Calu3 (cell line): ENCODE data around the gene EEPD1. TPM values are rescaled to one million over a fixed set of nuclear protein-coding genes. Genes with fewer than 3 reads are reported as not detected.

Source experiments
- BruUV-seq: library from RNA; stranded (reverse); fragments of 400-500 nt; replicated peaks from 2 replicates; lab custom pipeline; 2021; lab: Mats Ljungman, UMichigan
- CTCF ChIA-PET: fragments of 300-600 bp; sonication (Branson Sonifier 250); formaldehyde crosslinking; loops from one replicate; lab custom pipeline; 2022; ENCODE audit warnings: antibody characterized with exemption; lab: Charles Lee
- DNase-seq: peaks from one replicate; pipeline ENCODE4 v3.0.0; 2022
- H3K27ac Mint-ChIP-seq: one replicate; pipeline ENCODE4 v1.8.0; 2022; ENCODE audit warnings: mixed read lengths; ENCODE audit not compliant: unreplicated experiment
- H3K27me3 Mint-ChIP-seq: one replicate; pipeline ENCODE4 v1.8.0; 2022; ENCODE audit warnings: mixed read lengths; ENCODE audit not compliant: unreplicated experiment
- H3K36me3 Mint-ChIP-seq: one replicate; pipeline ENCODE4 v1.8.0; 2022; ENCODE audit warnings: mild to moderate bottlenecking, moderate library complexity, mixed read lengths; ENCODE audit not compliant: insufficient read depth, unreplicated experiment
- H3K4me1 Mint-ChIP-seq: one replicate; pipeline ENCODE4 v1.8.0; 2022; ENCODE audit warnings: mild to moderate bottlenecking, low read depth, mixed read lengths; ENCODE audit not compliant: unreplicated experiment
- H3K4me3 Mint-ChIP-seq: one replicate; pipeline ENCODE4 v1.8.0; 2022; ENCODE audit warnings: mild to moderate bottlenecking, low read depth, moderate library complexity, mixed read lengths; ENCODE audit not compliant: unreplicated experiment
- H3K9me3 Mint-ChIP-seq: one replicate; pipeline ENCODE4 v1.8.0; 2022; ENCODE audit warnings: low read depth, mixed read lengths; ENCODE audit not compliant: unreplicated experiment
- intact Hi-C: fragments of 100-400 bp; cut with micrococcal nuclease; formaldehyde crosslinking; loops from one replicate; pipeline ENCODE4 v1.10.0; 2022; ENCODE audit not compliant: unreplicated experiment
- total RNA-seq: library from RNA; stranded (reverse); gene quantifications from 2 replicates; pipeline ENCODE4 v1.2.3, GENCODE V29; 2022
- TF ChIP-seq, protein P1 (sequence below): fragments of 200-600 bp; IDR thresholded peaks from one replicate; pipeline ENCODE4 v1.8.0; 2022; ENCODE audit warnings: antibody characterized with exemption; ENCODE audit not compliant: unreplicated experiment

Gene EEPD1
- total RNA-seq, 1 experiment from 2014 or later = 48.8 TPM

DNA sequence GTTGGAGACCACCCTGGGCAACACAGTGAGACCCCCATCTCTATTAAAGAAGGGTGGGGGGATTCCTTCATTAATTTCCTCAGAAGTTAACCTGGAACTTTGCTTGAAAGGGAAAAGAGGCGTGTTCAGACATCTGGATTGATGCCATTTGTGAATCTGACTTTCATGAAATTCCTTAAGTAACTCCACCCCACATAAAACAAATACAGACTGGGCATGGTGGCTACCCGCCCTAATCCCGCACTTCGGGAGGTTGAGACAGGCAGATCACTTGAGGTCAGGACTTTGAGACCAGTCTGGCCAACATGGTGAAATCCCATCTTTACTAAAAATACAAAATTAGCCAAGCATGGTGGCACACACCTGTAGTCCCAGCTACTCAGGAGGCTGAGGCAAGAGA, 75.0 kb downstream of the EEPD1 start:
- H3K9me3 Mint-ChIP-seq = no peaks in the 10 kb centered on the region
- intact Hi-C loops = no loop called here
- TF ChIP-seq, protein P1, sequence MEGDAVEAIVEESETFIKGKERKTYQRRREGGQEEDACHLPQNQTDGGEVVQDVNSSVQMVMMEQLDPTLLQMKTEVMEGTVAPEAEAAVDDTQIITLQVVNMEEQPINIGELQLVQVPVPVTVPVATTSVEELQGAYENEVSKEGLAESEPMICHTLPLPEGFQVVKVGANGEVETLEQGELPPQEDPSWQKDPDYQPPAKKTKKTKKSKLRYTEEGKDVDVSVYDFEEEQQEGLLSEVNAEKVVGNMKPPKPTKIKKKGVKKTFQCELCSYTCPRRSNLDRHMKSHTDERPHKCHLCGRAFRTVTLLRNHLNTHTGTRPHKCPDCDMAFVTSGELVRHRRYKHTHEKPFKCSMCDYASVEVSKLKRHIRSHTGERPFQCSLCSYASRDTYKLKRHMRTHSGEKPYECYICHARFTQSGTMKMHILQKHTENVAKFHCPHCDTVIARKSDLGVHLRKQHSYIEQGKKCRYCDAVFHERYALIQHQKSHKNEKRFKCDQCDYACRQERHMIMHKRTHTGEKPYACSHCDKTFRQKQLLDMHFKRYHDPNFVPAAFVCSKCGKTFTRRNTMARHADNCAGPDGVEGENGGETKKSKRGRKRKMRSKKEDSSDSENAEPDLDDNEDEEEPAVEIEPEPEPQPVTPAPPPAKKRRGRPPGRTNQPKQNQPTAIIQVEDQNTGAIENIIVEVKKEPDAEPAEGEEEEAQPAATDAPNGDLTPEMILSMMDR = no peak
- no peak overlapping the region for H3K27ac Mint-ChIP-seq
- CTCF ChIA-PET = no interaction called here
- no peaks in the 10 kb centered on the region for H3K27me3 Mint-ChIP-seq
- BruUV-seq = no TSS peak
- no peak for DNase-seq
- H3K4me1 Mint-ChIP-seq = peaks cover 39% of the 10 kb centered on the region
- peaks cover 9% of the 10 kb centered on the region for H3K36me3 Mint-ChIP-seq
- H3K4me3 Mint-ChIP-seq = no peak overlapping the region

DNA sequence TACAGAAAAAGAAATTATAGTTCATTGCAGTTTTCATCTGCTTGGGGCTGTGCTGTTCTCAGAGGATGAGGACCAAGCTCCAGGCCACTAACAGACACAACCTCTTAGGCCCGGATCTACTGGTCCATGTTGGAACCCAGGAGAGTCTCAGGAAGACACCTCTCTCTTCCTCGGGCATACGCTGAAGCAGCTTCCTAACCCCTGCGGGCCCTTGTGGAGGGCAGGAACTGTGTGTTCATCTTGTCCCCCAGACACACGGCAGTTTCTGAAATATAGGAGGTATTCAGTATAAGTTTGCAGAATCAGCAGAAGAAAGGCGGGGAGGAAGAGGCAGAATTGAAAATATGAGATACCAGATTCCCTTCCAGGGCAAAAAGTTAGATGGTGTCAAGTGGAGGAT, 78.4 kb downstream of the EEPD1 start:
- Mint-ChIP-seq H3K27ac (no peak overlapping the region), H3K4me1 (peaks cover 31% of the 10 kb centered on the region)

GRCh38 chr7:36232555-36232954, 79.5 kb downstream of the EEPD1 start:
- intact Hi-C loops = no loop called here
- BruUV-seq = no TSS peak
- Mint-ChIP-seq H3K9me3 (no peaks in the 10 kb centered on the region), H3K36me3 (peaks cover 13% of the 10 kb centered on the region), H3K27me3 (no peaks in the 10 kb centered on the region), H3K27ac (no peak overlapping the region), H3K4me1 (peaks cover 31% of the 10 kb centered on the region), H3K4me3 (no peak overlapping the region)
- TF ChIP-seq, protein P1 = no peak
- CTCF ChIA-PET = interaction anchor here (0.7 to 1.6 kb wide), 3 partner anchors 41 to 69 kb away, joined by 3 to 6 read pairs (median 3); no protein-coding TSS in a partner anchor
- no peak for DNase-seq

More for the DNA sequence above, 78.4 kb downstream of the EEPD1 start:
- no TSS peak for BruUV-seq
- CTCF ChIA-PET = interaction anchor here (0.7 to 1.0 kb wide), 2 partner anchors 57 to 58 kb away, joined by 3 to 4 read pairs; no protein-coding TSS in a partner anchor
- Mint-ChIP-seq H3K27me3 (no peaks in the 10 kb centered on the region), H3K36me3 (peaks cover 4% of the 10 kb centered on the region), H3K4me3 (no peak overlapping the region), H3K9me3 (no peaks in the 10 kb centered on the region)
- TF ChIP-seq, protein P1 = no peak
- no peak for DNase-seq
- intact Hi-C loops = no loop called here

DNA sequence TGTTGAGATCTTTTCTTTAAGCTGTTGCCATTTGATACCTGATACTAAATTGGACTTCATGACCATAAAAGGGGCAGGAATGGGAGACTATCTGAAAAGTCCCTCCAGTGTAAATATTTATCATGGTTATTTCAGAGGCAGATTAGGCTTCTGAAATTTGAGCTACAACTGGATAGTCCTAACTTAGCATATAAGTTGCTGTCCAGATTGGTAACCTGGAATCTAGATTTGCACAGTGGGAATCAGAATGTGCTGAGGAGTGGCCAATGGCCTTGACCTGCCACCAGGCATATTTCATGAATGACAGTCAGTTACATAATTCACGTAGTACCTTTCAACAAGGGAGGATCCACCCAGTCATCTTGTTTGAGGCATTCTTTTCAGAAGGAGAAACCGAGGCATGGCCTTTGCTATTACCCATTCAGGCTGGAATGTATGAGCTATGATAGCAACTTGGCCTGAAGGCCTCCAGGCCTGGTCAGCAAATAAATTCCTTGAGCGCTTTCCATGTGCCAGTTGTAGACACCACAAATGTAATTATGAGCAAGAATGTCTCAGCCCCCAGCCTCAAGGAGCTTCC, 80.0 kb downstream of the EEPD1 start:
- no TSS peak for BruUV-seq
- Mint-ChIP-seq H3K4me1 (peaks cover 31% of the 10 kb centered on the region), H3K27ac (no peak overlapping the region)

More for the DNA sequence above, 80.0 kb downstream of the EEPD1 start:
- intact Hi-C loops = no loop called here
- H3K9me3 Mint-ChIP-seq = no peaks in the 10 kb centered on the region
- no peaks in the 10 kb centered on the region for H3K27me3 Mint-ChIP-seq
- no peak overlapping the region for H3K4me3 Mint-ChIP-seq
- peaks cover 17% of the 10 kb centered on the region for H3K36me3 Mint-ChIP-seq
- TF ChIP-seq, protein P1 = no peak
- CTCF ChIA-PET = interaction anchor here (0.6 to 1.6 kb wide), 3 partner anchors 40 to 892 kb away, joined by 3 to 6 read pairs (median 4); no protein-coding TSS in a partner anchor
- no peak for DNase-seq
